Left lung (tissue), 10 donors: Measurements from ENCODE around the gene MCF2L. TPM values are rescaled to one million over a fixed set of nuclear protein-coding genes. Genes with fewer than 3 reads are reported as not detected.
A peak's percentile ranks its signal among the peaks of the same experiment; 100 is the strongest.

Experiments
- ATAC-seq: fragments of 200-7000 bp; cut with Tn5 transposase; one replicate; pipeline ENCODE4 v1.9.1; 2020; ENCODE audit warnings: moderate library complexity
- DNase-seq, 4 donors: peaks; one replicate each; pipeline ENCODE4 v3.0.0-alpha.2; 2013 to 2020
- H3K27ac ChIP-seq, 2 donors: fragments of 200-600 bp; sonication (generic) in 1 of 2; one replicate each; pipeline versions ENCODE4 v1.5.0 to v1.8.0; 2020 to 2021
- H3K27me3 ChIP-seq, 2 donors: fragments of 200-600 bp; sonication (generic) in 1 of 2; one replicate each; pipeline versions ENCODE4 v1.5.0 to v1.8.0; 2020 to 2021
- H3K36me3 ChIP-seq, 2 donors: fragments of 200-600 bp; sonication (generic) in 1 of 2; one replicate each; pipeline versions ENCODE4 v1.5.0 to v1.8.0; 2020 to 2021
- H3K4me1 ChIP-seq, 2 donors: fragments of 200-600 bp; one replicate each; pipeline ENCODE4 v1.8.0; 2021
- H3K4me3 ChIP-seq, 2 donors: fragments of 200-600 bp; sonication (generic) in 1 of 2; one replicate each; pipeline versions ENCODE4 v1.5.0 to v1.8.0; 2020 to 2021; ENCODE audit warnings: mild to moderate bottlenecking in 1 of 2
- H3K9me3 ChIP-seq, 2 donors: fragments of 200-600 bp; sonication (generic) in 1 of 2; one replicate each; pipeline versions ENCODE4 v1.5.0 to v1.8.0; 2020 to 2021
- CTCF ChIP-seq, 2 donors: fragments of 200-600 bp; sonication (generic) in 1 of 2; IDR thresholded peaks; one replicate each; pipeline versions ENCODE4 v1.5.0 to v1.8.0; 2021; ENCODE audit warnings: antibody characterized with exemption in 2 of 2
- intact Hi-C, 2 donors: fragments of 100-400 bp; cut with DNase I; formaldehyde crosslinking; loops; one replicate each; pipeline versions ENCODE4 v1.11.2 to v1.14.2; 2022
- polyA plus RNA-seq, 6 donors: library from polyadenylated mRNA; unstranded; fragments of 120-200 nt; gene quantifications; one replicate each; pipeline ENCODE4 v1.2.1, GENCODE V29; 2013; ENCODE audit not compliant: insufficient read length in 6 of 6
- total RNA-seq, 2 donors: library from RNA; stranded (reverse); fragmentation: NEBNext Ultra II Directional; extraction: Animal tissue kit (Norgen Biotek cat#: 25700); gene quantifications; one replicate each; pipeline ENCODE4 v1.2.1, GENCODE V29; 2021
- donor health status: DM: no; HTN: yes; CAD: no.
- donor health status: DM: no; HTN: no; CAD: no.

The MCF2L gene
- total and polyA plus RNA-seq, 8 donors, result 22.2 to 39.5 (median 33.7) TPM

- Histone ChIP-seq H3K9me3 (no peaks in the 10 kb centered on the region), H3K27ac (no peak overlapping the region), H3K27me3 (peaks cover 0 to 4% of the 10 kb centered on the region in 2 donors), H3K4me3 (no peak overlapping the region), H3K4me1 (no peaks in the 10 kb centered on the region), H3K36me3 (no peaks in the 10 kb centered on the region)
- DNase-seq (peak in 1 of 4 donors; percentile 67), ATAC-seq (no peak)
- intact Hi-C loops, result no loop called here
- no peak for TF ChIP-seq CTCF (IDR thresholded peaks at IDR 0.05)
Measured at GRCh38 chr13:112995395-112996191, 26.6 kb downstream of the MCF2L start.

- intact Hi-C loops, result no loop called here
- no peak for ATAC-seq
- Histone ChIP-seq H3K27ac (no peak overlapping the region), H3K27me3 (peaks cover 6 to 14% of the 10 kb centered on the region in 2 donors), H3K36me3 (no peaks in the 10 kb centered on the region), H3K9me3 (no peaks in the 10 kb centered on the region), H3K4me3 (no peak overlapping the region), H3K4me1 (peaks cover 0 to 6% of the 10 kb centered on the region in 2 donors)
- peak in 1 of 4 donors; percentile 78 for DNase-seq
- TF ChIP-seq CTCF (IDR thresholded peaks at IDR 0.05), result no peak
Measured at GRCh38 chr13:112996671-112997091, 27.7 kb downstream of the MCF2L start.

GRCh38 chr13:112997188-112998130, 28.4 kb downstream of the MCF2L start:
- intact Hi-C loops, result no loop called here
- DNase-seq, result peak in 1 of 4 donors; percentile 65

GRCh38 chr13:112998521-112999280, 29.7 kb downstream of the MCF2L start:
- ATAC-seq (no peak), DNase-seq (no peak)
- Histone ChIP-seq H3K9me3 (no peaks in the 10 kb centered on the region), H3K4me1 (peaks cover 0 to 9% of the 10 kb centered on the region in 2 donors), H3K27ac (no peak overlapping the region), H3K27me3 (peaks cover 6 to 23% of the 10 kb centered on the region in 2 donors), H3K36me3 (no peaks in the 10 kb centered on the region), H3K4me3 (no peak overlapping the region)
- intact Hi-C loops, result no loop called here
- TF ChIP-seq CTCF (IDR thresholded peaks at IDR 0.05), result no peak

More at GRCh38 chr13:112997188-112998130, 28.4 kb downstream of the MCF2L start:
- Histone ChIP-seq H3K4me1 (peaks cover 0 to 9% of the 10 kb centered on the region in 2 donors), H3K9me3 (no peaks in the 10 kb centered on the region), H3K36me3 (no peaks in the 10 kb centered on the region), H3K27me3 (peaks cover 6 to 22% of the 10 kb centered on the region in 2 donors), H3K4me3 (no peak overlapping the region), H3K27ac (no peak overlapping the region)
- TF ChIP-seq CTCF (IDR thresholded peaks at IDR 0.05), result no peak
- no peak for ATAC-seq
